Subcutaneous abdominal adipose tissue (tissue), 5 donors: ENCODE measurements around the gene C11orf58.

Source experiments
- H3K27ac ChIP-seq: one replicate; pipeline ENCODE4 v1.7.0; 2013; ENCODE audit warnings: low read depth, mild to moderate bottlenecking, inconsistent platforms, low read length, moderate library complexity
- H3K27me3 ChIP-seq, 5 donors: one replicate each; pipeline ENCODE4 v1.7.0; 2013; ENCODE audit warnings: low read length in 5 of 5, inconsistent platforms in 1 of 5; ENCODE audit not compliant: control insufficient read depth in 5 of 5, insufficient read depth in 4 of 5
- H3K36me3 ChIP-seq, 5 donors: one replicate each; pipeline ENCODE4 v1.7.0; 2013; ENCODE audit warnings: low read length in 5 of 5; ENCODE audit not compliant: control insufficient read depth in 5 of 5, insufficient read depth in 5 of 5
- H3K4me1 ChIP-seq, 5 donors: one replicate each; pipeline ENCODE4 v1.7.0; 2013; ENCODE audit warnings: low read length in 5 of 5, mild to moderate bottlenecking in 3 of 5, moderate library complexity in 1 of 5; ENCODE audit not compliant: control insufficient read depth in 5 of 5, insufficient read depth in 5 of 5
- H3K4me3 ChIP-seq, 5 donors: one replicate each; pipeline ENCODE4 v1.7.0; 2013; ENCODE audit warnings: low read length in 5 of 5, low read depth in 1 of 5
- H3K9ac ChIP-seq, 5 donors: one replicate each; pipeline ENCODE4 v1.7.0; 2013; ENCODE audit warnings: low read length in 5 of 5, mild to moderate bottlenecking in 4 of 5, moderate library complexity in 3 of 5
- H3K9me3 ChIP-seq, 5 donors: one replicate each; pipeline ENCODE4 v1.7.0; 2013; ENCODE audit warnings: low read length in 5 of 5; ENCODE audit not compliant: control insufficient read depth in 5 of 5
- donor health status: healthy.
- donor health status: healthy.
- donor health status: healthy.
- donor health status: healthy.
- donor health status: healthy.

The C11orf58 gene

DNA sequence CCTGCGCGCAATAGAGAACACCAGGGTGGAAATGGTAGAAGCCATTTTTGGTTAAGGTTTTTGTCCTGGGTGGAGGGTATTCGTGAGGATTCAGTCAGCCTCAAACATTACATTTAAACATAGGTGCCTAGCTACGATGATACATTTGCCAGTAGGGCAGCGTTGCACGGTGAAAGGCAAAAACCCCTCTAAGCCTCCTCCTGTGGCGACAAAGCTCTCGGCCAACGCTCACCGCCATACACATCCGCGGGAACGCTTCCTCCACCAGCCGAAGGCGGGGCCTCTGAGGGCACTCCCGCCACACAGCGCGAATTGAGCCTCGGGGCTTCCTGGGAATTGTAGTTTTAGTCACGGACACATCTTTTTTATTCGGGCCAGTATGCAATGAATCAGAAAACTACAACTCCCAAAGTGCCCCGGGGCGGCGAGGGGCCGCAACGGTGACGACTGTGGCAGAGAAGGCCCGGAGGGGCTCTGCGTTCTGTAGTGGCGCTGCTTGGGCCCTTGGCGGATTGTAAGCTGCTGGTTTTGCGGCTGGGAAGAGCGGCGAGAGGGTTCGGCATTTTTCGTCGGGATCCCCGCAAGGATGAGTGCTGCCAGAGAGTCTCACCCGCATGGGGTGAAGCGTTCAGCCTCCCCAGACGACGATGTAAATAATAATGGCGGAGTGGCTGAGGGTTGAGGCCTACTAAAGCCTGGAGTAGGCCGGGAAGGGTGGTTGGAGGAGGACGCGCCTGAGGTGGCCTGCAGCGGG is at the start of gene C11orf58:
Gene C11orf58 (plus strand): TSS at position 455 of the 754 bp plus-strand sequence. CDS start 132 bp downstream, at position 587.
- Histone ChIP-seq H3K9me3 (no peaks in the 10 kb centered on the region), H3K4me3 (peak within 1 kb of the TSS; percentile 88 to 99 (median 94)), H3K27me3 (no peaks in the 10 kb centered on the region), H3K9ac (peak within 1 kb of the TSS; percentile 97 to 100 (median 100)), H3K36me3 (peaks cover 0 to 4% (median 3%) of the 10 kb centered on the region in 5 donors), H3K27ac (peak within 1 kb of the TSS; percentile 98), H3K4me1 (peaks cover 3 to 49% (median 41%) of the 10 kb centered on the region in 5 donors)

GRCh38 chr11:16690086-16690485 is 48.4 kb upstream of the C11orf58 start:
- Histone ChIP-seq H3K4me1 (no peaks in the 10 kb centered on the region), H3K27me3 (no peaks in the 10 kb centered on the region), H3K36me3 (no peaks in the 10 kb centered on the region), H3K27ac (no peak overlapping the region), H3K9ac (no peak overlapping the region), H3K9me3 (no peaks in the 10 kb centered on the region), H3K4me3 (no peak overlapping the region)

GRCh38 chr11:16703795-16704194 is 34.7 kb upstream of the C11orf58 start:
- Histone ChIP-seq H3K27ac (no peak overlapping the region), H3K4me1 (no peaks in the 10 kb centered on the region), H3K4me3 (no peak overlapping the region), H3K9me3 (no peaks in the 10 kb centered on the region), H3K9ac (no peak overlapping the region), H3K36me3 (peaks cover 0 to 2% (median 0%) of the 10 kb centered on the region in 5 donors), H3K27me3 (no peaks in the 10 kb centered on the region)

- H3K9me3 ChIP-seq: no peaks in the 10 kb centered on the region
- no peak overlapping the region for H3K27ac ChIP-seq
- no peak overlapping the region for H3K9ac ChIP-seq
- H3K27me3 ChIP-seq: no peaks in the 10 kb centered on the region
- no peaks in the 10 kb centered on the region for H3K4me1 ChIP-seq
- no peak overlapping the region for H3K4me3 ChIP-seq
- no peaks in the 10 kb centered on the region for H3K36me3 ChIP-seq
Measured at GRCh38 chr11:16713594-16713993, 24.9 kb upstream of the C11orf58 start.

DNA sequence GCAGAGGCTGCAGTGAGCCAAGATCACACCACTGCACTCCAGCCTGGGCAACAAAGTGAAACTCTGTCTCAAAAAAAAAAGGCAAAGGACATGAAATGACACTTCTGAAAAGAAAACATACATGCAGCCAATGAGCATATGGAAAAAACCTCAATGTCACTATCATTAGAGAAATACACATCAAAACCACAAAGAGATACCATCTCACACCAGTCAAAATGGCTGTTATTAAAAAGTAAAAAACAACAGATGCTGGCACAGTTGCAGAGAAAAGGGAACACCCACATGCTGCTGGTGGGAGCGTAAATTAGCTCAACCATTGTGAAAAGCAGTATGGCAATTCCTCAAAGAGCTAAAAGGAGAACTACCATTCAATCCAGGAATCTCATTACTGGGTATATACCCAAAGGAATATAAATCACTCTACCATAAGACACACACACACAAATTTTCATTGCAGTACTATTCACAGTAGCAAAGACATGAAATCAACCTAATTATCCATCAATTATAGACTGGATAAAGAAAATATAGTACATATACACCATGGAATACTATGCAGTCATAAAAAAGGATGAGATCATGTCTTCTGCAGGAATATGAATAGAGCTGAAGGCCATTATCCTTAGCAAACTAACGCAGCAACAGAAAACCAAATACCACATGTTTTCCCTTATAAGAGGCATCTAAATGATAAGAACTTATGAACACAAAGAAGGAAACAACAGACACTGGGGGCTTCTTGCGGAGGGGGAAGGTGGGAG is 15.7 kb upstream of the C11orf58 start:
- Histone ChIP-seq H3K9me3 (no peaks in the 10 kb centered on the region), H3K27ac (no peak overlapping the region), H3K9ac (no peak overlapping the region), H3K4me1 (no peaks in the 10 kb centered on the region), H3K4me3 (no peak overlapping the region), H3K36me3 (no peaks in the 10 kb centered on the region), H3K27me3 (no peaks in the 10 kb centered on the region)

DNA sequence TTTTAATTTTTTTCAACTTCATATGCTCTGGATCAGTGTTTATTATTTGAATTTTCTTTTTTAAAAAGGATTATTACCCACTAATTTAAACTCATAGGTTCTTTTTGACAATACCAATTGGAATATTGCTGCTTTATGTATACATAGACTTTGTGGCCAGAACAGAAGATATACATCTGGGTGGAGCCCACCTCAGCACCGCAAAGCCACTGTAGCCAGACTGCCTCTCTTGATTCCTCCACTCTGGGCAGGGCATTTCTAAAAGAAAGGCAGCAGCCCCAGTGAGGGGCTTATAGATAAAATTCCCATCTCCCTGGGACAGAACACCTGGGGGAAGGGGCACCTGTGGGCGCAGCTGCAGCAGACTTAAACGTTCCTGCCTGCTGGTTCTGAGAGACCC is 10.6 kb upstream of the C11orf58 start:
- Histone ChIP-seq H3K4me1 (no peaks in the 10 kb centered on the region), H3K4me3 (no peak overlapping the region), H3K9me3 (no peaks in the 10 kb centered on the region), H3K27me3 (no peaks in the 10 kb centered on the region), H3K36me3 (no peaks in the 10 kb centered on the region), H3K27ac (no peak overlapping the region), H3K9ac (no peak overlapping the region)

DNA sequence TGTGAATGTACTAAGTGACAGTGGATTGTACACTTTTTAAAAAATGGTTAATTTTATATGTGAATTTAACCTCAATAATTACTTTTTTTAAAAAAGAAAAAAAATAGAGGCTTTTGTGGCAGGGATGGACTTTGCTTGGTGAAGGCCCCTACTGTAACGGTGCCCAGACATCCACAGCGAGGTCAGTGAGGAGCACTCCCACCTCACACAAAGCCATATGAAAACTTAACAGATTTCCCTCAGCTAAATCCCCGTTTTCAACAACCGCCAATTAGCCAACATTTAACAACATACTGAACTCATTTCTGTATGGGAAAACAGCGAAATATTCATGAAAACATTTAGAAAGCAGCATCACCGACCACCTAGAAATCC is 642 bp upstream of the C11orf58 start:
- Histone ChIP-seq H3K9ac (peak overlapping the region; percentile 97 to 100 (median 100)), H3K4me3 (peak overlapping the region; percentile 88 to 99 (median 94)), H3K36me3 (peaks cover 0 to 3% (median 2%) of the 10 kb centered on the region in 5 donors), H3K27ac (peak overlapping the region; percentile 98), H3K27me3 (no peaks in the 10 kb centered on the region), H3K4me1 (peaks cover 3 to 44% (median 37%) of the 10 kb centered on the region in 5 donors), H3K9me3 (no peaks in the 10 kb centered on the region)

DNA sequence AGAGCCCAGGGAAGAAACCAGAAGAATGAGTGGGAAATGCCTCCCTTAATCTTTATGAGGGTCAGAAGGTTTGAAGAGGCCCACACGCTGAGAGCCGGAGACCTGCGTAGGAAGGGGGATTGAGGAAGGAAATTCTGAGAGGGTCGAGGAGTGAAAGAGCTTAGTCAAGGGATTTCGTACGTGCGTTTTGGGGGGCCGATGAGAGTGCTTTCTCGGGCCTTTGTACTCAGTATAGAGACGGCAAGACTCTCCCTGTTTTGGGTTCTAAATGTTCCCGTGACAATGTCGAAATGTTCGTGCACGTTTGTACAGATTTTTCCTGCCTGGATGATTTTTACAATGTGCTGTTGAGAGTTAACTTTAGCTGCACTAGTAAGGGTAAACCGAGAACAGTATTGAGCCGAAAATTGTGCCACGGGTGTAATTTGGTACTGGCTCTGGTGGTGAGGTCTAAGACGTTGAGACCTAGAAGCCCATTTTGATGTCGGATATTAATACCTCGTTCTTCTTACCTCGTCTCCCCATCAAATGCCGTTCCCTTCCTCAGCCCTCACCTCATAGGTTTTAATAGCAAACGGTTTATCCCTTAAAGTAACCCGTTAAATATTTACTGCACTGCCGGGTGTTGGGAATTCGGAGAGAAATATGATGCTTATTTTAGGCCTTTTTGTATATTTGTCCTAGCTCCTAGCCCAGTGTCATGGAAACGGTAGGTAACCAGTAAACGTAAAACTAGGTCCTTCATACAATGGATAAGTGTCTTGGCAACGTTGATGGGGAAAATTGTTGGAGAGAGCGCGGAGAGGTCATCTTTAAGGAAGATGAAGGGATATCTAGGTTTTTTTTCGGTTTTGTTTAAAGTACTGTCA is 734 bp downstream of the C11orf58 start:
- no peaks in the 10 kb centered on the region for H3K9me3 ChIP-seq
- peak overlapping the region; percentile 97 to 100 (median 100) for H3K9ac ChIP-seq
- no peaks in the 10 kb centered on the region for H3K27me3 ChIP-seq
- H3K36me3 ChIP-seq: peaks cover under 1 to 5% (median 3%) of the 10 kb centered on the region in 5 donors
- peak overlapping the region; percentile 98 for H3K27ac ChIP-seq
- peaks cover 3 to 54% (median 43%) of the 10 kb centered on the region in 5 donors for H3K4me1 ChIP-seq
- peak overlapping the region; percentile 88 to 98 (median 94) for H3K4me3 ChIP-seq

- H3K27ac ChIP-seq: no peak overlapping the region
- H3K27me3 ChIP-seq: no peaks in the 10 kb centered on the region
- H3K4me3 ChIP-seq: peak overlapping the region in 1 of 5 donors; percentile 28
- no peak overlapping the region for H3K9ac ChIP-seq
- H3K9me3 ChIP-seq: no peaks in the 10 kb centered on the region
- H3K36me3 ChIP-seq: peaks cover 2 to 20% (median 19%) of the 10 kb centered on the region in 5 donors
- peaks cover 3 to 64% (median 45%) of the 10 kb centered on the region in 5 donors for H3K4me1 ChIP-seq
Measured at GRCh38 chr11:16741473-16741872, 3.0 kb downstream of the C11orf58 start.
